Stimulated activated CD4-positive, alpha-beta T cell treated with anti-CD3 and anti-CD28 coated beads, Interleukin-2, amount 100 ng/mL, for 48 hours (primary cell): Measurements from ENCODE around the gene CFAP46.
"Not testable (repeated sequence)": the region's sequence is repeated elsewhere in the genome, so short reads cannot be mapped to it uniquely, and the experiment has no call there.

Experiments
- DNase-seq, 2 donors: peaks; one replicate each; pipeline ENCODE4 v3.0.0-alpha.2; 2020

CFAP46 gene

GRCh38 chr10:132943791-132944404 is 1.5 kb upstream of the CFAP46 start:
- DNase-seq, result no peak

DNA sequence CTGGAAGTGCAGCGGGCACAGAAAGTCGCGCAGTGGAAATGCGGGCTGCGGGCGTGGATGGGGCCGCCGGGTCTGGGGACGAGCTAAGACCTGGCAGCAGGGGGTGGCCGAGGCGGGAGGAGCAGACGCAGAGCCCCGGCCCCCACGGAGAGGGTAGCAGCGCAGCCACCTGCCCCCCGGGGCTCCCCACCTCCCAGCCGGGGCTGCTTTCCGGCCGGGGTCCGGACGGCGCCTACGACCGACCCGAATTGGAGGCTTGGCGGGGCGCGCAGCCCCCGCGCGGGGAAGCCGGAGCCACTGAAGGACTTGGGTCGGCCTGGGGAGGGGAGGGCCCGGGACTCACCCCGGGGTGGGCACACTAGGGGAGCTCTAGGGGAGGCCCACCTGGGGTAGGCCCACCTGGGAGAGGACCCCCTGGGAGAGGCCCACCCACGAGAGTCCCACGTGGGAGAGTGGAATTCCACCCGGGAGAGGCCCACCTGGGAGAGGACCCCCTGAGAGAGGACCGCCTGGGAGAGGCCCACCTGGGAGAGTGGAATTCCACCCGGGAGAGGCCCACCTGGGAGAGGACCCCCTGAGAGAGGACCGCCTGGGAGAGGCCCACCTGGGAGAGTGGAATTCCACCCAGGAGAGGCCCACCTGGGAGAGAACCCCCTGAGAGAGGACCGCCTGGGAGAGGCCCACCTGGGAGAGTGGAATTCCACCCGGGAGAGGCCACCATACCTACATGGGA is 854 bp upstream of the CFAP46 start:
- no peak for DNase-seq

DNA sequence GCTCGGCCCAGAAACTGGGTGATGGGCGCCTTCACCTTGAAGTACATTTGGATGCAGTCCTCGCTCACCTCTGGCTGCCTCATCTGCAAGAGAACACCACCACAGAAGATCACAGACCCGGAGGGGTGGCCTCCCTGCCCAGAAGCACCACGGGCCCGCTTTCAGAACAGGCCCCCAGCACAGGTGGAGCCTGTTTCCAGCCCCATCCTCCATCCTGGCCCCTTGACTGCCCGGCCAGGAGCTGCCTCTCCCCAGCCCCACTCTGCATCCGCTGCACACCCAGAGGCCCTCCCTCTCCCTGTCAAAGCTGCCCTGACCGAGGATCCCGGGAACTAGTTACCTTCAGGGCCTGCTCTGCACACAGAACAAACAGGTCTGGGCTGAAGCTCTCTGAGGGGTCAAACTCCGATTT is 724 bp downstream of the CFAP46 start:
- no peak for DNase-seq

- no peak for DNase-seq
Observed at GRCh38 chr10:132940791-132941465, 1.4 kb downstream of the CFAP46 start.

GRCh38 chr10:132939957-132940790 is 2.2 kb downstream of the CFAP46 start:
- peak; percentile 36 to 56 for DNase-seq

- no peak for DNase-seq
Observed at GRCh38 chr10:132939378-132939955, 2.9 kb downstream of the CFAP46 start.

DNA sequence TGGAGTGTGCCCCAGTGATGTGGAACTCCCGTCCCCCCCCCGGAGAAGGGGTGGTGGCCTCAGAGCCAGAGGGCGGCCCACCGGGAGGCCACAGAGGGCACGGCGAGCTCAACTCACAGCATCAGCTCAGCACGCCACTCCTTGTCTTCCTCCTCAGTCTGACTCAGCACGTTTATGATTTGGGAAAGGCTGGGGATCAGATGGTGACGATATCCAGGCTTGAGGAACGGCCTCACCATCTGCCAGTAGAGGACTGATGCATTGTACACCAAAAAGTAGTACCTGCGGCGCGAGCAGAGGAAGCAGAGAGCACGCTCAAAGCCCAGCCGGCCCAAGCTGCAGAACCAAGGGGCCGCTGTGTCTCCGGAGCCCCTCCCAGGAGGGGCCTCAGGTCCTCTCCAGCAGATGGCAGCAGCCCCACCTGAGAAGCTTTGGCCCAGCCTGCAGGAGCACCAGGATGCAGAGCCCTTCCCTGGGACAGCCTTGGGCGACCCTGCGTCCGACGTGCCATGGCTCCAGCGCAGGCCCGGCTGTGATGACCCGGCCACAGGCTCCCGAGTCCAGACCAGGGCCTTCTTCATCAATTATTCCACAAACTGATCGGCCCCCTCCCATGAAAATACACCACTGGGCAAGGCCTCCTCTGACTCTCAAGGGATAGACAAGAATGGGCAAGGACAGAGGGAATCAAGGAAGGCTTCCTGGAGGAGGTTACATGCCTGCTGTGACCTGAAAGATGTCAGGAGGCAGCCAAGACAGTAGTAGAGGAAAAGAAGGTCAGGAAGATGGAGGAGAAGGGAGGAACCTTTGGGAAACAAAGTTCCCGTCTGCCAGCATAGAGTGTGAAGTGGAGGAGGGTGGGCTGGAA is 3.7 kb downstream of the CFAP46 start:
- DNase-seq, result no peak

DNA sequence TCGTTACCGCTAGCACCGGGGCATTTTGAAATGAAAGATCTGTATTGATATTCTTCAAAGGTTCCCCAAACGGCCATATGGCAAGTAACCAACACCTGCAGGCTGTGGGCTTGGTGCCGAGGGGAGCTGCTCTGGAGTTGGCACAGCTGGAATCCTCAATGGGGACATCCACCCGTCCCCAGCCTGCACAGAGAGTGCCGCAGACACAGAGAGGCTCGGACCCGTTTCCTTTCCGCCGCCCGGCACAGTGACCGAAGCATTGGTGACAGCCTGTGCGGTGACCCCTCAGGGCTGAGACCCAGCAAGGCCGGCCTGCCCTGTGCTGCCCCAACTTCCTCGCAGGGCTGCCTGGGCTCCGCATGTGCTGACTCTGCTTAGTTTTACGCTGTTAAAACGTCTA is 4.5 kb downstream of the CFAP46 start:
- DNase-seq, result no peak

DNA sequence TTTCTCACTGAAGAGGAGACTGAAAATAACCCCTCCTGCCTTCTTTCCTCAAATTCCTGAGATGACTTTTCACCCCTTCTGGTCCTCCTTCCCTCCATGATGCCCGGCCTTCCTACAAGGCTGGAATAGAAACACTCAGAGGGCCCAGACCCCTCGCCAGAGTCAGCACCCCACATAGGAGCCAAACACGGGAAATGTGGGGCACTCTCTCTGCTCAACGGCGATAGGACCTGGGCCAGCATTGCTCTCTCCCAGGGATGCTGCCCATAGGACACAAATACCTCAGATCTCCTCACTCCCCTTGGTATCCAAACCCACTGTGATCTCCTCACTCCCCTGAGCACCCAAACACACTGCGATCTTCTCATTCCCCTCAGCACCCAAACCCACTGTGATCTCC is 7.4 kb downstream of the CFAP46 start:
- DNase-seq, result no peak

DNA sequence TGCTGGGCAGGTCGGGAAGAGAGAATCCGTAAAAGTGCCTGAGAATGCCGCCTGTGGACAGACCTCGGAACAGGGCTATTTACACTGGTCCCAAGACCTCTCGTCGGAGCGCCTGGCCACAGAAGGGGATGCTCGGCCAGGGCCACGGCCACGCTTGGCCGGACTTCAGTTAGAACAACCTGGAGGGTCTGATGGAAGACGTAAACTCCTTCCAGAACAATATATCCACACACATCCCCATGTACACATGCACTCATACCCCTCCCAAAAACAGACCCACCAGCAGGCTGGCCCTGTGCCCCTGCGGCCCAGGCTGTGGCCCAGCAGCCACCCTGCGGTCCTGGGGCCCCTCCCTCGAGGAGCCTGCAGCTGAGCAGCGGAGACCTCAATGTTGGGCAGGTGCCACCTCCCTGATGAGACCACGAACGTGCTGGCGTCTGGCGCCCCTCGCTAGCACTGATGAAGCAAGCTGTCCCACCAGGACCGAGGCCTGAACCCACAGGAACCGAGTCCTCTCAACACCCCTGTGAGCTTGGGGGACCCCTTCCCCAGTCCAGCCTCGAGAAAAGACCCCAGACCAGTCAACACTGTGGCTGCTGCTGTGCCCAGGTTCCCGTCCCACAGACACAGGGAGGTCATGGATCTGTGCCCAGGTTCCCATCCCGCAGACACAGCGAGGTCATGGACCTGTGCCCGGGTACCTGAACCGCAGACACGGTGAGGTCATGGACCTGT is 8.9 kb downstream of the CFAP46 start:
- DNase-seq, result no peak

GRCh38 chr10:132932461-132933307 is 9.7 kb downstream of the CFAP46 start:
- no peak for DNase-seq

DNA sequence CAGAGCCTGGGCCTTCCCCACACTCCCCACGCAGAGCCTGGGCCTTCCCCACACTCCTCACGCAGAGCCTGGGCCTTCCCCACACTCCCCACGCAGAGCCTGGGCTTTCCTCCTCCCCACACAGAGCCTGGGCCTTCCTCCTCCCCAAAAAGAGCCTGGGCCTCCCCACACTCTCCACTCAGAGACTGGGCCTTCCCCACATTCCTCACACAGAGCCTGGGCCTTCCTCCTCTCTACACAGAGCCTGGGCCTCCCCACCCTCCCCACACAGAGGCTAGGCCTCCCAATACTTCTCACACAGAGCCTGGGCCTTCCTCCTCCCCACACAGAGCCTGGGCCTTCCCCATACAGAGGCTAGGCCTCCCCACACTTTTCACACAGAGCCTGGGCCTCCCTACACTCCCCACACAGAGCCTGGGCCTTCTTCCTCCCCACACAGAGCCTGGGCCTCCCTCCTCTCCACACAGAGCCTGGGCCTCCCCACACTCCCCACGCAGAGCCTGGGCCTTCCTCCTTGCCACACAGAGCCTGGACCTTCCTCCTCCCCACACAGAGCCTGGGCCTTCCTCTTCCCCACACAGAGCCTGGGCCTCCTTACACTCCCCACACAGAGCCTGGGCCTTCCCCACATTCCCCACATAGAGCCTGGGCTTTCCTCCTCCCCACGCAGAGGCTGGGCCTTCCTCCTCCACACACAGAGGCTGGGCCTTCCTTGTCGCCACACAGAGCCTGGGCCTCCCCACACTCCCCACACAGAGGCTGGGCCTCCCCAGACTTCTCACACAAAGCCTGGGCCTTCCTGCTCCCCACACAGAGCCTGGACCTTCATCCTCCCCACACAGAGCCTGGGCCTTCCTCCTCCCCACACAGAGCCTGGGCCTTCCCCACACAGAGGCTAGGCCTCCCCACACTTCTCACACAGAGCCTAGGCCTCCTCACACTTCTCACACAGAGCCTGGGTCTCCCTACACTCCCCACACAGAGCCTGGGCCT is 10.8 kb downstream of the CFAP46 start:
- DNase-seq, result not testable (repeated sequence)

- DNase-seq, result not testable (repeated sequence)
Observed at GRCh38 chr10:132930701-132931100, 11.7 kb downstream of the CFAP46 start.

GRCh38 chr10:132929953-132930548 is 12.3 kb downstream of the CFAP46 start:
- DNase-seq, result no peak

- DNase-seq, result no peak
Observed at GRCh38 chr10:132929480-132929879, 12.9 kb downstream of the CFAP46 start.

GRCh38 chr10:132928261-132928660 is 14.1 kb downstream of the CFAP46 start:
- DNase-seq, result no peak

GRCh38 chr10:132927824-132928223 is 14.5 kb downstream of the CFAP46 start:
- DNase-seq, result no peak
